ENCODE measurements around the gene ATXN2. TPM values are rescaled to one million over a fixed set of nuclear protein-coding genes. Genes with fewer than 3 reads are reported as not detected.

Gene ATXN2
- total and polyA plus RNA-seq, 4 donors: 11.5 to 33.1 (median 22.1) TPM

DNA sequence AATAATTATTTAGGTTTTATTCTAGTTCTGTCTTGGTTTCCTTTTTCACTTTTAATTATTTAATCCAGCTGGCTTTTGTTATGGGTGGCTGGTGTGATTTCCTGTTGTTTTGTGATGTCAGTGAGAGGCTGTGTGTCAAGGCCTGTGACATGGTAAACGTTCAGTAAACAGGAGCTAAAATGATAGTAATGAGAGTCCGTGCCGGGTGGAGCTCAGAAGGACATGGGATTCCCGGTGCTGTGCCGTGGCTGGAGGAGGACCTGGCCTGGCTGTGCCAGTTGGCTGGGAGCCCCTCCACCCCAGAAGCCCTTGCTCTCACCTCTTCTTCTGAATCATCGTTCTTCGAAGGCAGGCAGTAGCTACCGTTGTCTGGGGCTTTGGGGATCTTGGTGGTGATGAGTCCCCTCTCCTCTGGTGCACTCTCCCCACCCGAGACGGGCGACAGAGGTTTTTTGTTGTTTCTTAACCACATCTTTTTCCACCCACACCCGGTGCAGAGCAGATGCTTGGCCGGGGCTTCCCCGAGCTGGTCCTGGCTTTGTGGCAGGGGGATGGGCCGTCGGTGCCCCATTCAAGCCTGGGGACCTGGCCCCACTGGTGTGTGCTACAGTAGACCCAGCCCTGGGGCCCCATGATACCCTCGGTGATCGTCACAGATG is 164.3 kb downstream of the ATXN2 start (continued):
- TF ChIP-seq, protein P1, sequence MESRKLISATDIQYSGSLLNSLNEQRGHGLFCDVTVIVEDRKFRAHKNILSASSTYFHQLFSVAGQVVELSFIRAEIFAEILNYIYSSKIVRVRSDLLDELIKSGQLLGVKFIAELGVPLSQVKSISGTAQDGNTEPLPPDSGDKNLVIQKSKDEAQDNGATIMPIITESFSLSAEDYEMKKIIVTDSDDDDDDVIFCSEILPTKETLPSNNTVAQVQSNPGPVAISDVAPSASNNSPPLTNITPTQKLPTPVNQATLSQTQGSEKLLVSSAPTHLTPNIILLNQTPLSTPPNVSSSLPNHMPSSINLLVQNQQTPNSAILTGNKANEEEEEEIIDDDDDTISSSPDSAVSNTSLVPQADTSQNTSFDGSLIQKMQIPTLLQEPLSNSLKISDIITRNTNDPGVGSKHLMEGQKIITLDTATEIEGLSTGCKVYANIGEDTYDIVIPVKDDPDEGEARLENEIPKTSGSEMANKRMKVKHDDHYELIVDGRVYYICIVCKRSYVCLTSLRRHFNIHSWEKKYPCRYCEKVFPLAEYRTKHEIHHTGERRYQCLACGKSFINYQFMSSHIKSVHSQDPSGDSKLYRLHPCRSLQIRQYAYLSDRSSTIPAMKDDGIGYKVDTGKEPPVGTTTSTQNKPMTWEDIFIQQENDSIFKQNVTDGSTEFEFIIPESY (IDR thresholded peaks at IDR 0.05): no peak
- TF ChIP-seq, protein P2, sequence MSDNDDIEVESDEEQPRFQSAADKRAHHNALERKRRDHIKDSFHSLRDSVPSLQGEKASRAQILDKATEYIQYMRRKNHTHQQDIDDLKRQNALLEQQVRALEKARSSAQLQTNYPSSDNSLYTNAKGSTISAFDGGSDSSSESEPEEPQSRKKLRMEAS (IDR thresholded peaks at IDR 0.05): peak; percentile 8
- TF ChIP-seq RXRA (IDR thresholded peaks at IDR 0.05): peak; percentile 62 to 64
- TF ChIP-seq HNF4G (IDR thresholded peaks at IDR 0.05): no peak

DNA sequence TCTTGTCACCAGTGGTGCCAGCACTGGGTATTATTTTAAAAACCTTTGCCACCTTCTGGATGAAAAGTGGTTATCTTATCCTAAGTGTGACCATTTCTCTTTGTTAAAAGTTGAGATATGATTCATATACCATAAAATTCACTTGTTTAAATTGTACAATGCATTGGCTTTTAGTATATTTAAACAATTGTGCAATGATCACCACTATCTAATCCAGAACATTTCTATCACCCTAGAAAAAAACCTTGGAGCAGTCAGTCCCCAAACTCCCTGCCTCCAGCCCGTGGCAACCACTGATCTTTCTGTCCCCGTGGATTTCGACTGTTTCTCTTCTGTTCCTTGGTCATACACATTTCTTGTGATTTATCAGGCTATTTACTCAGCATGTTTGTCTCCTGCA is 165.1 kb downstream of the ATXN2 start:
- WGBS: 13% methylated on average over 3 of the region's 3 CpGs
- no peak for DNase-seq (ENCODE audit: low spot score)
- H3K36me3 ChIP-seq (ENCODE audit: control insufficient read depth in 4 of 4, insufficient read depth in 3 of 4, low read depth in 1 of 4, low read length in 3 of 4): no peaks in the 10 kb centered on the region
- H3K9ac ChIP-seq (ENCODE audit: low read depth in 1 of 2, low read length in 2 of 2): peak overlapping the region; percentile 89 to 91
- no peaks in the 10 kb centered on the region for H3K27me3 ChIP-seq (ENCODE audit: control insufficient read depth in 4 of 4, insufficient read depth in 4 of 4, low read length in 3 of 4)
- no peak overlapping the region for H3K4me3 ChIP-seq (ENCODE audit: low read depth in 1 of 3, low read length in 3 of 3)
- H3K9me3 ChIP-seq (ENCODE audit: control insufficient read depth in 4 of 4, low read length in 3 of 4): no peaks in the 10 kb centered on the region
- H3K4me1 ChIP-seq (ENCODE audit: control insufficient read depth in 4 of 4, insufficient read depth in 4 of 4, low read length in 3 of 4): peaks cover 21 to 67% (median 48%) of the 10 kb centered on the region in 4 donors
- TF ChIP-seq, protein P1 (IDR thresholded peaks at IDR 0.05): no peak
- TF ChIP-seq, protein P2 (IDR thresholded peaks at IDR 0.05): no peak
- no peak for TF ChIP-seq EGR1 (IDR thresholded peaks at IDR 0.05; ENCODE audit: low read depth in 2 of 2)
- no peak for TF ChIP-seq SP1 (IDR thresholded peaks at IDR 0.05)
- peak overlapping the region; percentile 92 to 94 for H3K27ac ChIP-seq (ENCODE audit: low read depth in 1 of 2, low read length in 2 of 2)

DNA sequence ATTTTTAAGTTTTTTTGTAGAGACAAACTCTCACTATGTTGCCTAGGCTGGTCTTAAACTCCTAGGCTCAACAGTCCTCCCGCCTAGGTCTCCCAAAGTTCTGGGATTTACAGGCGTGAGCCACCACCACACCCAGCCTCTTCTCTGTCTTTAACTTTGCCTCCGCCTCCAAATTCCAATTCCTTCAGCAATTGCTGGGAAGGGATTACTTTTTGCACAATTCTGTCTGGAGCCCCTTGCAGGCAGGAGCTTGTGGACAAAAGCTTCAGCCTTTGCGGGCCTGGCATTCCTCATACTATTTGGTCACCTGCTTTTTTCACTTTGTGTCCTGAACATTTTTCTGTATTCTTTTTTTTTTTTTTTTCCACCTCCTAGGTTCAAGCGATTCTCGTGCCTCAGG is 167.3 kb downstream of the ATXN2 start:
- Histone ChIP-seq H3K27me3 (ENCODE audit: control insufficient read depth in 4 of 4, insufficient read depth in 4 of 4, low read length in 3 of 4) (no peaks in the 10 kb centered on the region), H3K4me3 (ENCODE audit: low read depth in 1 of 3, low read length in 3 of 3) (no peak overlapping the region), H3K9ac (ENCODE audit: low read depth in 1 of 2, low read length in 2 of 2) (peak overlapping the region; percentile 38 to 71), H3K27ac (ENCODE audit: low read depth in 1 of 2, low read length in 2 of 2) (peak overlapping the region; percentile 92 to 94), H3K36me3 (ENCODE audit: control insufficient read depth in 4 of 4, insufficient read depth in 3 of 4, low read depth in 1 of 4, low read length in 3 of 4) (no peaks in the 10 kb centered on the region), H3K9me3 (ENCODE audit: control insufficient read depth in 4 of 4, low read length in 3 of 4) (no peaks in the 10 kb centered on the region), H3K4me1 (ENCODE audit: control insufficient read depth in 4 of 4, insufficient read depth in 4 of 4, low read length in 3 of 4) (peaks cover 28 to 76% (median 48%) of the 10 kb centered on the region in 4 donors)
- DNase-seq (ENCODE audit: low spot score): no peak
- 55% methylated on average over 6 of the region's 6 CpGs for WGBS
- TF ChIP-seq, protein P2 (IDR thresholded peaks at IDR 0.05): no peak
- TF ChIP-seq RAD21 (IDR thresholded peaks at IDR 0.05) (no peak), TAF1 (conservative IDR thresholded peaks at IDR 0.05) (no peak), HNF4G (IDR thresholded peaks at IDR 0.05) (no peak), EGR1 (IDR thresholded peaks at IDR 0.05; ENCODE audit: low read depth in 2 of 2) (no peak), FOXA2 (IDR thresholded peaks at IDR 0.05) (no peak), GABPA (IDR thresholded peaks at IDR 0.05 in 1 of 2, conservative IDR thresholded peaks at IDR 0.05 in 1 of 2) (no peak), JUND (IDR thresholded peaks at IDR 0.05) (no peak), FOXA1 (IDR thresholded peaks at IDR 0.05) (no peak), HNF4A (conservative IDR thresholded peaks at IDR 0.05) (no peak), YY1 (IDR thresholded peaks at IDR 0.05) (no peak), SP1 (IDR thresholded peaks at IDR 0.05) (no peak)
- TF ChIP-seq, protein P3, sequence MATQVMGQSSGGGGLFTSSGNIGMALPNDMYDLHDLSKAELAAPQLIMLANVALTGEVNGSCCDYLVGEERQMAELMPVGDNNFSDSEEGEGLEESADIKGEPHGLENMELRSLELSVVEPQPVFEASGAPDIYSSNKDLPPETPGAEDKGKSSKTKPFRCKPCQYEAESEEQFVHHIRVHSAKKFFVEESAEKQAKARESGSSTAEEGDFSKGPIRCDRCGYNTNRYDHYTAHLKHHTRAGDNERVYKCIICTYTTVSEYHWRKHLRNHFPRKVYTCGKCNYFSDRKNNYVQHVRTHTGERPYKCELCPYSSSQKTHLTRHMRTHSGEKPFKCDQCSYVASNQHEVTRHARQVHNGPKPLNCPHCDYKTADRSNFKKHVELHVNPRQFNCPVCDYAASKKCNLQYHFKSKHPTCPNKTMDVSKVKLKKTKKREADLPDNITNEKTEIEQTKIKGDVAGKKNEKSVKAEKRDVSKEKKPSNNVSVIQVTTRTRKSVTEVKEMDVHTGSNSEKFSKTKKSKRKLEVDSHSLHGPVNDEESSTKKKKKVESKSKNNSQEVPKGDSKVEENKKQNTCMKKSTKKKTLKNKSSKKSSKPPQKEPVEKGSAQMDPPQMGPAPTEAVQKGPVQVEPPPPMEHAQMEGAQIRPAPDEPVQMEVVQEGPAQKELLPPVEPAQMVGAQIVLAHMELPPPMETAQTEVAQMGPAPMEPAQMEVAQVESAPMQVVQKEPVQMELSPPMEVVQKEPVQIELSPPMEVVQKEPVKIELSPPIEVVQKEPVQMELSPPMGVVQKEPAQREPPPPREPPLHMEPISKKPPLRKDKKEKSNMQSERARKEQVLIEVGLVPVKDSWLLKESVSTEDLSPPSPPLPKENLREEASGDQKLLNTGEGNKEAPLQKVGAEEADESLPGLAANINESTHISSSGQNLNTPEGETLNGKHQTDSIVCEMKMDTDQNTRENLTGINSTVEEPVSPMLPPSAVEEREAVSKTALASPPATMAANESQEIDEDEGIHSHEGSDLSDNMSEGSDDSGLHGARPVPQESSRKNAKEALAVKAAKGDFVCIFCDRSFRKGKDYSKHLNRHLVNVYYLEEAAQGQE (IDR thresholded peaks at IDR 0.05): no peak
- TF ChIP-seq, protein P1 (IDR thresholded peaks at IDR 0.05): no peak
- TF ChIP-seq, protein P4, sequence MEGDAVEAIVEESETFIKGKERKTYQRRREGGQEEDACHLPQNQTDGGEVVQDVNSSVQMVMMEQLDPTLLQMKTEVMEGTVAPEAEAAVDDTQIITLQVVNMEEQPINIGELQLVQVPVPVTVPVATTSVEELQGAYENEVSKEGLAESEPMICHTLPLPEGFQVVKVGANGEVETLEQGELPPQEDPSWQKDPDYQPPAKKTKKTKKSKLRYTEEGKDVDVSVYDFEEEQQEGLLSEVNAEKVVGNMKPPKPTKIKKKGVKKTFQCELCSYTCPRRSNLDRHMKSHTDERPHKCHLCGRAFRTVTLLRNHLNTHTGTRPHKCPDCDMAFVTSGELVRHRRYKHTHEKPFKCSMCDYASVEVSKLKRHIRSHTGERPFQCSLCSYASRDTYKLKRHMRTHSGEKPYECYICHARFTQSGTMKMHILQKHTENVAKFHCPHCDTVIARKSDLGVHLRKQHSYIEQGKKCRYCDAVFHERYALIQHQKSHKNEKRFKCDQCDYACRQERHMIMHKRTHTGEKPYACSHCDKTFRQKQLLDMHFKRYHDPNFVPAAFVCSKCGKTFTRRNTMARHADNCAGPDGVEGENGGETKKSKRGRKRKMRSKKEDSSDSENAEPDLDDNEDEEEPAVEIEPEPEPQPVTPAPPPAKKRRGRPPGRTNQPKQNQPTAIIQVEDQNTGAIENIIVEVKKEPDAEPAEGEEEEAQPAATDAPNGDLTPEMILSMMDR (IDR thresholded peaks at IDR 0.05; ENCODE audit: low read depth, low read length, missing input control): no peak

Data from liver (tissue), 9 donors.